Measurements from ENCODE around the gene UCK1. TPM values are rescaled to one million over a fixed set of nuclear protein-coding genes. Genes with fewer than 3 reads are reported as not detected.

Gene UCK1
- total RNA-seq, 1 donor from 2014 or later = 19.8 TPM

DNA sequence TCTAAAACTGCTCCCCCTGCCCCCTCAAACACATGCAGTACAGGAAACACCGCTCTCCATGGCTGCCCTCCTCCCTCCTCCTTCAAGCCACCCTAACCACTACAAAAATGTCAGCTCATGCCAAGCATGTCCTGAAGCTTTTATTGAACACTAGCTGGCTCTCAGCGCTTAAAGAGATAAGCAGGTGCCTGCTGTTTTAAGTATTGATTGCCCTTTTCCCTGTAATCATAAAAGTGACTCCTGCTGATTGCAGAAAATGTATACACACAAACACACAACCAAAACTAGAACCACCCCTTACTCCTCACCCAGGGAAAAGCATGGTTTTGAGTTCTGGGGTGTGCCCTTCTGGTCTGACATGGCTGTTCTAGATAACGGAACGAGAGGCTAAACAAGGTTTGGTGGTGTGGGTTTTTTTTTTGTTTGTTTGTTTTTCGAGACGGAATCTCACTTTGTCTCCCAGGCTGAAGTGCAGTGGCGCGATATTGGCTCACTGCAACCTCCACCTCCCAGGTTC lies 3.7 kb upstream of the UCK1 start:
- Histone ChIP-seq H3K4me3 (ENCODE audit: low read depth, low read length) (no peak overlapping the region), H3K27me3 (ENCODE audit: control insufficient read depth, insufficient read depth, low read length) (no peaks in the 10 kb centered on the region), H3K36me3 (ENCODE audit: control insufficient read depth, insufficient read depth, low read length) (no peaks in the 10 kb centered on the region)
- no peak for TF ChIP-seq CTCF (IDR thresholded peaks at IDR 0.05; ENCODE audit: insufficient read depth, low read length, poor library complexity, severe bottlenecking)
- DNase-seq (ENCODE audit: low read depth) = no peak

DNA sequence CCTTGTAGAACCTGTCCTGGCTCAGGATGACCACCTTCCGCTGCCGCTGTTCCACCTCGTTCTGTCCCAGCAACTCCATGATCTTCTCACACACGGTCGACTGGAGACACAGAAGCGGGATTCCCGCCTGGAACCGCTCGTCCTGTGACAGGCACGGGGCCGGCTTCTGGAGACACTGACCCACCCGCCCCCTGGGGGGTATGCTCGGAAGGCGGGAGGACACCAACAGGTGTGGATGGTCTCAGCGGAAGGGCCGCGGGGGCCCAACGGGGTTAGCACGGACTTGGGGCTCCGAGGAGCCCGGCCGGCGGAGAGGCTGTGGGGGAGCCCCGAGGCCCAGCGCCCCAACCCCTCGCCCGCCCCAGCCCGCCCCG lies 530 bp downstream of the UCK1 start:
- DNase-seq (ENCODE audit: low read depth) = no peak
- Histone ChIP-seq H3K27me3 (ENCODE audit: control insufficient read depth, insufficient read depth, low read length) (no peaks in the 10 kb centered on the region), H3K4me3 (ENCODE audit: low read depth, low read length) (peak overlapping the region; percentile 77), H3K36me3 (ENCODE audit: control insufficient read depth, insufficient read depth, low read length) (peaks cover 5% of the 10 kb centered on the region)
- peak; percentile 33 for TF ChIP-seq CTCF (IDR thresholded peaks at IDR 0.05; ENCODE audit: insufficient read depth, low read length, poor library complexity, severe bottlenecking)

- Histone ChIP-seq H3K27me3 (ENCODE audit: control insufficient read depth, insufficient read depth, low read length) (no peaks in the 10 kb centered on the region), H3K36me3 (ENCODE audit: control insufficient read depth, insufficient read depth, low read length) (peaks cover 5% of the 10 kb centered on the region), H3K4me3 (ENCODE audit: low read depth, low read length) (peak overlapping the region; percentile 77)
- TF ChIP-seq CTCF (IDR thresholded peaks at IDR 0.05; ENCODE audit: insufficient read depth, low read length, poor library complexity, severe bottlenecking) = no peak
- DNase-seq (ENCODE audit: low read depth) = no peak
These were observed 1.2 kb downstream of the UCK1 start for GRCh38 chr9:131529597-131530545.

DNA sequence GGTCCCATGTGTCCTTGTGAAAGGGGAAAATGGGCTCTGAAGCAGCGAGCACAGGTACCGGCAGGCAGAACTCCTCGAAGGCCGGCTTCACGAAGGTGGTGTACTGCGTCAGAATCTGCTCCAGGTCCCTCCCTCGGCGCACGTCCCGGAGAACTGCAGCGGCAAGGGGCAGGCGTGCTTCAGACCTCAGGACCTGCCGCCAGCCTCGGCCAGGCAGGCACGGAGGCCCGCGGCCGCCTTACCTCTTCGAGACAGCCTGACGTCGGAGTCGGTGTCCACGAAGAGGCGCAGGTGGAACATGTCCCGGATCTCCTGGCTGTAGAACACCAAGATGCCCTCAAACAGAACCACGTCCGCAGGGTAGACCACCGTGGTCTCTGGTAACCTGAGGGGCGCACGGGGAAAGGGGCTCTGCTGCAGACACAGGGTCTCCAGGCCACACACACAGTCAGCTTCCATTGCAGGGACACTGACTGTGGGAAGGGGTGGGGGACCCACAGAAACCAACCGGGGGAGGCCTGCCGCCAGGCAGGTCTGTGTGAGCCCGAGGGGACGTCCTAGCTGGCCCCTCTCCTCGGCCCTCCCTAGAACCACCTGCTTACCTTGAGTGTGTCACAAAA lies 2.1 kb downstream of the UCK1 start:
- Histone ChIP-seq H3K27me3 (ENCODE audit: control insufficient read depth, insufficient read depth, low read length) (no peaks in the 10 kb centered on the region), H3K36me3 (ENCODE audit: control insufficient read depth, insufficient read depth, low read length) (peaks cover 5% of the 10 kb centered on the region), H3K4me3 (ENCODE audit: low read depth, low read length) (no peak overlapping the region)
- TF ChIP-seq CTCF (IDR thresholded peaks at IDR 0.05; ENCODE audit: insufficient read depth, low read length, poor library complexity, severe bottlenecking) = no peak
- no peak for DNase-seq (ENCODE audit: low read depth)

GRCh38 chr9:131528186-131528585 lies 2.9 kb downstream of the UCK1 start:
- H3K36me3 ChIP-seq (ENCODE audit: control insufficient read depth, insufficient read depth, low read length) = peaks cover 5% of the 10 kb centered on the region
- no peaks in the 10 kb centered on the region for H3K27me3 ChIP-seq (ENCODE audit: control insufficient read depth, insufficient read depth, low read length)
- H3K4me3 ChIP-seq (ENCODE audit: low read depth, low read length) = no peak overlapping the region
- no peak for DNase-seq (ENCODE audit: low read depth)
- no peak for TF ChIP-seq CTCF (IDR thresholded peaks at IDR 0.05; ENCODE audit: insufficient read depth, low read length, poor library complexity, severe bottlenecking)

Measured in kidney epithelial cell (primary cell).